ENCODE data around the gene MSI2.

- TF ChIP-seq EZH2 (IDR thresholded peaks at IDR 0.05; ENCODE audit: insufficient read depth, low read length): no peak
- no peak for TF ChIP-seq CTCF (IDR thresholded peaks at IDR 0.05; ENCODE audit: insufficient read depth, low read depth, low read length)
Measured at GRCh38 chr17:57240648-57241047, 15.7 kb upstream of the MSI2 start.
